ENCODE measurements around the gene RNFT2. TPM values are rescaled to one million over a fixed set of nuclear protein-coding genes. Genes with fewer than 3 reads are reported as not detected.

The RNFT2 gene
- total RNA-seq, 3 donors from 2014 or later, result under 0.01 to 1.9 (median 1.6) TPM

DNA sequence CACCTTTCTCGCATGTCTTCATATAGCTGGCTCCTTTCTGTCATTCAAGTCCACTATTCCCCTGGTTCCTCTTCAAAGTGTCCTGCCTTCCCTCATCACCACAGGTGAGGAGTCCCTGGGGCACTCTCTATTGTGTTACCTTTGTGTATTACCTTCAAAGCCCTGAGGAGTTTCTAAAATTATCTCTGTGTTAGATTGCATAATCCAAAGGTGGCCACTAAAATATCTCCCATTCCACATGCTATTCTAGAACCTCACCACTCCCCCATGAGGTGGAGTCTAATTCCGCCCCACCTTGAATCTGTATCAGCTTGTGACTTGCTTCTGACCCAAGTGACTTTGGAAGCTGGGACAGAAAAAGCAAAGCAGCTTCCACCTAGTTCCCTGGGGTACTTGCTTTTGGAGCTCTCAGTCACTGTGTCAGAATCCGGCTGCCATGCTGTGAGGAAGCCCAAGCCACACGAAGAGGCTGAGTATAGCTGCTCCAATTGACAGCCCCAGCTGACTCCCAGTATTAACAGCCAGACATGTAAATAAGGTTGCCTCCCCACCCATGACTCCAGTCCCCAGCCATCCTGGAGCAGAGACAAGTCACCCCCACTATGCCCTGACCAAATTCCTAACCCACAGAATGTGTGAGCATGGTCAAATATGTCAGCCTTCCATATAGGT is 136.3 kb downstream of the RNFT2 start:
- H3K4me1 ChIP-seq, result peaks cover 0 to 12% of the 10 kb centered on the region in 2 donors
- DNase-seq (ENCODE audit: low spot score in 2 of 2), result no peak
- peaks cover 7 to 8% of the 10 kb centered on the region in 2 donors for H3K9me3 ChIP-seq
- H3K27me3 ChIP-seq, result peaks cover 2 to 59% of the 10 kb centered on the region in 2 donors
- intact Hi-C loops (cut with DNase I; ENCODE audit: low total_unique reads), result no loop called here
- no peaks in the 10 kb centered on the region for H3K36me3 ChIP-seq
- H3K27ac ChIP-seq, result no peak overlapping the region
- TF ChIP-seq POLR2AphosphoS5 (IDR thresholded peaks at IDR 0.05) (no peak), POLR2A (IDR thresholded peaks at IDR 0.05) (no peak), CTCF (IDR thresholded peaks at IDR 0.05) (no peak)
- H3K4me3 ChIP-seq, result no peak overlapping the region

DNA sequence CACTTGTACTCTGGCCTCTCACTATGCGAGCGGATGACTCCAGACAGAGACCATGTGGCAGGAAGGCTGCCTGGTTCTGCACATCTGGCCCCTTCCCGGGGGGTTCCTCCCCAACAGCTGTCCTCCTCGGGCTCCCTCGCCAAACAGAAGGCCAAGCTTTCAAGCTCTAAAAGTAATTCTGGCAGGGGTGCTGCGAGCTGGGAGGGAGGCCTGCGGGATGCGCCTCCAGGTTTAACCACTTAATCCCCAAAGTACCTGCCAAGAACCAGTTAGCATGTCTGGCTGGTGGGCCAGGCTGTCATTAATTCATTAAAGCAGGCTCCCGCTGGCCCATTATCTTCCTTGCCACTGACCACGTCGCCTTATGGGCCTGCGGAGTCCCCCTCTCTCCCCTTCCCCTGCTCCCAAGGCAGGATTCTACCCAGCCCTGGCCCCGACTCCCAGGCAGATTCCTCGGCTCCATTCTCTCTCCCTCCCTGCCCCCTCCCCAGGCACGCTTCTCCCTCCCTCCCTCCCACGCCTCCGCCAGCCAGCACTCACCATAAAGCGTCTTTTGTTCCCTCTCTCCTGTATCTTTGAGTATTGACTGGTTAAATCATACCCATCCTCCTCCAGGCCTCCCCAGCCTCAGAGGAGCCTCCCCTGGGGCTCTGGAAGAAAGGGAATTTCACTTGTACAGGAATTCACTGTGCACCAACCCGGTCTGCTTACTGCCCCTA is 138.2 kb downstream of the RNFT2 start:
- peaks cover 7 to 8% of the 10 kb centered on the region in 2 donors for H3K9me3 ChIP-seq
- DNase-seq (ENCODE audit: low spot score in 2 of 2), result no peak
- TF ChIP-seq POLR2AphosphoS5 (IDR thresholded peaks at IDR 0.05) (no peak), CTCF (IDR thresholded peaks at IDR 0.05) (no peak), POLR2A (IDR thresholded peaks at IDR 0.05) (no peak)

GRCh38 chr12:116878567-116879508 is 140.7 kb downstream of the RNFT2 start:
- Histone ChIP-seq H3K27me3 (peaks cover 3 to 95% of the 10 kb centered on the region in 2 donors), H3K36me3 (no peaks in the 10 kb centered on the region), H3K4me1 (peaks cover 7 to 26% of the 10 kb centered on the region in 2 donors), H3K27ac (no peak overlapping the region), H3K9me3 (peaks cover 7 to 8% of the 10 kb centered on the region in 2 donors), H3K4me3 (peak overlapping the region; percentile 5 to 63 (median 32))
- no peak for DNase-seq (ENCODE audit: low spot score in 2 of 2)
- intact Hi-C loops (cut with DNase I; ENCODE audit: low total_unique reads), result no loop called here
- TF ChIP-seq POLR2AphosphoS5 (IDR thresholded peaks at IDR 0.05) (no peak), POLR2A (IDR thresholded peaks at IDR 0.05) (no peak), CTCF (IDR thresholded peaks at IDR 0.05) (no peak)

More for the DNA sequence above, 138.2 kb downstream of the RNFT2 start:
- H3K27me3 ChIP-seq, result peaks cover 3 to 76% of the 10 kb centered on the region in 2 donors
- intact Hi-C loops (cut with DNase I; ENCODE audit: low total_unique reads), result no loop called here
- H3K4me1 ChIP-seq, result peaks cover 3 to 19% of the 10 kb centered on the region in 2 donors
- no peak overlapping the region for H3K27ac ChIP-seq
- H3K36me3 ChIP-seq, result no peaks in the 10 kb centered on the region
- H3K4me3 ChIP-seq, result no peak overlapping the region

- H3K36me3 ChIP-seq, result no peaks in the 10 kb centered on the region
- H3K27ac ChIP-seq, result no peak overlapping the region
- peak overlapping the region; percentile 5 to 63 (median 32) for H3K4me3 ChIP-seq
- DNase-seq (ENCODE audit: low spot score in 2 of 2), result no peak
- peaks cover 3 to 87% of the 10 kb centered on the region in 2 donors for H3K27me3 ChIP-seq
- TF ChIP-seq POLR2A (IDR thresholded peaks at IDR 0.05) (no peak), CTCF (IDR thresholded peaks at IDR 0.05) (no peak), POLR2AphosphoS5 (IDR thresholded peaks at IDR 0.05) (no peak)
- peaks cover 7 to 26% of the 10 kb centered on the region in 2 donors for H3K4me1 ChIP-seq
- peaks cover under 1 to 1% of the 10 kb centered on the region in 2 donors for H3K9me3 ChIP-seq
- intact Hi-C loops (cut with DNase I; ENCODE audit: low total_unique reads), result no loop called here
Observed at GRCh38 chr12:116879509-116880212, 141.5 kb downstream of the RNFT2 start.

Measured in breast epithelium (tissue), 4 donors.